ENCODE measurements around the gene COQ10B. TPM values are rescaled to one million over a fixed set of nuclear protein-coding genes. Genes with fewer than 3 reads are reported as not detected.

COQ10B gene
- total RNA-seq, 2 donors from 2014 or later, result 29.5 to 33.2 TPM

GRCh38 chr2:197419438-197419837, 33.9 kb upstream of the COQ10B start:
- no peak overlapping the region for H3K27ac ChIP-seq
- no peaks in the 10 kb centered on the region for H3K27me3 ChIP-seq
- no peak for DNase-seq (ENCODE audit: low spot score)
- H3K4me3 ChIP-seq, result no peak overlapping the region
- peaks cover 0 to 18% of the 10 kb centered on the region in 2 donors for H3K4me1 ChIP-seq
- H3K9me3 ChIP-seq, result no peaks in the 10 kb centered on the region
- H3K36me3 ChIP-seq, result peaks cover 82% of the 10 kb centered on the region
- TF ChIP-seq, protein P1, sequence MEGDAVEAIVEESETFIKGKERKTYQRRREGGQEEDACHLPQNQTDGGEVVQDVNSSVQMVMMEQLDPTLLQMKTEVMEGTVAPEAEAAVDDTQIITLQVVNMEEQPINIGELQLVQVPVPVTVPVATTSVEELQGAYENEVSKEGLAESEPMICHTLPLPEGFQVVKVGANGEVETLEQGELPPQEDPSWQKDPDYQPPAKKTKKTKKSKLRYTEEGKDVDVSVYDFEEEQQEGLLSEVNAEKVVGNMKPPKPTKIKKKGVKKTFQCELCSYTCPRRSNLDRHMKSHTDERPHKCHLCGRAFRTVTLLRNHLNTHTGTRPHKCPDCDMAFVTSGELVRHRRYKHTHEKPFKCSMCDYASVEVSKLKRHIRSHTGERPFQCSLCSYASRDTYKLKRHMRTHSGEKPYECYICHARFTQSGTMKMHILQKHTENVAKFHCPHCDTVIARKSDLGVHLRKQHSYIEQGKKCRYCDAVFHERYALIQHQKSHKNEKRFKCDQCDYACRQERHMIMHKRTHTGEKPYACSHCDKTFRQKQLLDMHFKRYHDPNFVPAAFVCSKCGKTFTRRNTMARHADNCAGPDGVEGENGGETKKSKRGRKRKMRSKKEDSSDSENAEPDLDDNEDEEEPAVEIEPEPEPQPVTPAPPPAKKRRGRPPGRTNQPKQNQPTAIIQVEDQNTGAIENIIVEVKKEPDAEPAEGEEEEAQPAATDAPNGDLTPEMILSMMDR (IDR thresholded peaks at IDR 0.05), result no peak

- Histone ChIP-seq H3K27ac (no peak overlapping the region), H3K36me3 (peaks cover 44% of the 10 kb centered on the region), H3K4me1 (peaks cover 0 to 56% of the 10 kb centered on the region in 2 donors), H3K4me3 (no peak overlapping the region), H3K9me3 (no peaks in the 10 kb centered on the region), H3K27me3 (no peaks in the 10 kb centered on the region)
- DNase-seq (ENCODE audit: low spot score), result no peak
- TF ChIP-seq, protein P1 (IDR thresholded peaks at IDR 0.05), result no peak
Measured at GRCh38 chr2:197423307-197423706, 30.0 kb upstream of the COQ10B start.

- Histone ChIP-seq H3K36me3 (peaks cover 21% of the 10 kb centered on the region), H3K4me1 (peaks cover 0 to 74% of the 10 kb centered on the region in 2 donors), H3K9me3 (no peaks in the 10 kb centered on the region), H3K27ac (no peak overlapping the region), H3K27me3 (no peaks in the 10 kb centered on the region), H3K4me3 (no peak overlapping the region)
- TF ChIP-seq, protein P1 (IDR thresholded peaks at IDR 0.05), result no peak
- no peak for DNase-seq (ENCODE audit: low spot score)
Measured at GRCh38 chr2:197425550-197425949, 27.8 kb upstream of the COQ10B start.

- TF ChIP-seq, protein P1 (IDR thresholded peaks at IDR 0.05), result no peak
- peaks cover 12% of the 10 kb centered on the region for H3K36me3 ChIP-seq
- no peak overlapping the region for H3K4me3 ChIP-seq
- no peaks in the 10 kb centered on the region for H3K27me3 ChIP-seq
- H3K4me1 ChIP-seq, result peaks cover 0 to 82% of the 10 kb centered on the region in 2 donors
- H3K27ac ChIP-seq, result no peak overlapping the region
- H3K9me3 ChIP-seq, result no peaks in the 10 kb centered on the region
- no peak for DNase-seq (ENCODE audit: low spot score)
Measured at GRCh38 chr2:197426723-197427603, 26.4 kb upstream of the COQ10B start.

DNA sequence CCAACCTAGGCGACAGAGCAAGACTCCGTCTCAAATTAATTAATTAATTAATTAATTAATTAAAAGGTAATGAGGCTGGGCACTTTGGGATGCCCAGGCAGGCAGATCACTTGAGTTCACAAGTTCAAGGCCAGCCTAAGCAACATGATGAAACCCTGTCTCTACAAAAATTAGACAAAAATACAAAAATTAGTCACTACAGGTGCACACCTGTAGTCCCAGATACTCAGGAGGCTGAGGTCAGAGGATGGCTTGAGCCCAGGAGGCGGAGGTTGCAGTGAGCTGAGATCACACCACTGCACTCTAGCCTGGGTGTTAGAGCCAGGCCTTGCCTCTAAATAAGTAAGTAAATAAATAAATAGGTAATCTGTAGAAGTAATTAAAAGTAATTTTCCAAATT, 25.4 kb upstream of the COQ10B start:
- Histone ChIP-seq H3K4me3 (no peak overlapping the region), H3K36me3 (peaks cover 1% of the 10 kb centered on the region), H3K27ac (no peak overlapping the region), H3K4me1 (peaks cover 0 to 89% of the 10 kb centered on the region in 2 donors), H3K27me3 (no peaks in the 10 kb centered on the region), H3K9me3 (no peaks in the 10 kb centered on the region)
- DNase-seq (ENCODE audit: low spot score), result no peak
- TF ChIP-seq, protein P1 (IDR thresholded peaks at IDR 0.05), result no peak
